Activated CD4-positive, alpha-beta memory T cell treated with anti-CD3 and anti-CD28 coated beads, Interleukin-2, amount 10 ng/mL, durations not matched to agents 7 days and 5 days (primary cell): Measurements from ENCODE around the gene SEC24C. TPM values are rescaled to one million over a fixed set of nuclear protein-coding genes. Genes with fewer than 3 reads are reported as not detected.

Experiments
- total RNA-seq, 2 experiments: library from RNA; stranded (reverse); gene quantifications; one replicate each; pipeline ENCODE4 v1.2.3, GENCODE V29; 2021

Gene SEC24C
- total RNA-seq, 2 experiments from 2014 or later = 106 to 108 TPM

Other genes with a start within 250 kb of the SEC24C start
- gene PPP3CB, start 248.3 kb upstream of the SEC24C start, total RNA-seq = 10 to 100 TPM; 53.4 to 55.4 TPM
- gene USP54, start 153.0 kb upstream of the SEC24C start, total RNA-seq = 1 to 10 TPM; 3.0 to 3.4 TPM
- not detected for gene MYOZ1, start 102.9 kb upstream of the SEC24C start, total RNA-seq
- gene SYNPO2L, start 88.3 kb upstream of the SEC24C start, total RNA-seq = not detected
- 1 to 10 TPM; 8.1 to 9.3 TPM for gene AGAP5, start 46.3 kb upstream of the SEC24C start, total RNA-seq
- gene CHCHD1, start 37.7 kb downstream of the SEC24C start, total RNA-seq = 10 to 100 TPM; 31.4 to 34.6 TPM
- 10 to 100 TPM; 88.0 to 92.2 TPM for gene ZSWIM8, start 41.2 kb downstream of the SEC24C start, total RNA-seq
- gene NDST2, start 67.2 kb downstream of the SEC24C start, total RNA-seq = 10 to 100 TPM; 58.3 to 58.4 TPM
- 10 to 100 TPM; 46.4 to 48.5 TPM for gene CAMK2G, start 130.2 kb downstream of the SEC24C start, total RNA-seq
- gene PLAU, start 166.8 kb downstream of the SEC24C start, total RNA-seq = 1 to 10 TPM; 3.0 to 5.3 TPM